Measurements from ENCODE around the gene BAIAP2L2. TPM values are rescaled to one million over a fixed set of nuclear protein-coding genes. Genes with fewer than 3 reads are reported as not detected.
A peak's percentile ranks its signal among the peaks of the same experiment; 100 is the strongest.

BAIAP2L2 gene
- total and polyA plus RNA-seq, 10 of the 15 experiments (the other 5 are each of a cell fraction or from before 2014, with no cell fraction given): 0.08 to 0.38 (median 0.14) TPM; not detected in 6

- TF ChIP-seq E2F4 (IDR thresholded peaks at IDR 0.05; ENCODE audit: low read depth, low read length) (no peak), SMAD1 (IDR thresholded peaks at IDR 0.05; ENCODE audit: low read depth, partially characterized antibody) (no peak), EED (IDR thresholded peaks at IDR 0.05; ENCODE audit: low read depth) (no peak)
- no peak for DNase-seq (ENCODE audit: low read depth, low spot score)
- no peaks in the 10 kb centered on the region for H3K4me1 ChIP-seq (ENCODE audit: control insufficient read depth, insufficient read depth, low read length)
- in situ Hi-C loops (cut with MboI): no loop called here
- ChIA-PET RAD21 (ENCODE audit: unreplicated experiment) (interaction anchor here (0.6 to 1.0 kb wide), 3 partner anchors 15 to 568 kb away, joined by 3 to 4 read pairs (median 4); no protein-coding TSS in a partner anchor), CTCF (interaction anchor here (3.1 kb wide), 1 partner anchor 15 kb away, joined by 17 read pairs; no protein-coding TSS in a partner anchor), SMC1A (ENCODE audit: uncharacterized antibody, unreplicated experiment) (interaction anchor here (0.9 kb wide), 1 partner anchor 61 kb away, joined by 3 read pairs; no protein-coding TSS in a partner anchor), POLR2A (no interaction called here)
- H3K36me3 ChIP-seq (ENCODE audit: control insufficient read depth in 2 of 2, insufficient read depth in 2 of 2, low read length in 1 of 2): no peaks in the 10 kb centered on the region; a peak in 3 of 4 replicates
- H3K27ac ChIP-seq (ENCODE audit: control insufficient read depth, insufficient read depth): no peak overlapping the region
- no peak overlapping the region for H3K4me3 ChIP-seq
- ATAC-seq: no peak
- intact Hi-C loops (cut with micrococcal nuclease; ENCODE audit: unreplicated experiment): no loop called here
- 91% methylated on average over 13 of the region's 13 CpGs for WGBS (ENCODE audit: insufficient coverage, insufficient replicate concordance, low lambda C conversion rate, missing lambda C conversion rate)
- no peaks in the 10 kb centered on the region for H4K20me1 ChIP-seq (ENCODE audit: control insufficient read depth, insufficient read depth)
- no peak overlapping the region for H3K4me2 ChIP-seq (ENCODE audit: control insufficient read depth, insufficient read depth)
- no TSS peak for BruUV-seq (replicated peaks)
- H3K9me3 ChIP-seq (replicated peaks; ENCODE audit: control insufficient read depth, insufficient read depth, low read length): no peaks in the 10 kb centered on the region
- no peak overlapping the region for H3K9ac ChIP-seq (ENCODE audit: control insufficient read depth, insufficient read depth, low read length)
- FAIRE-seq: no peak
- H2AFZ ChIP-seq (ENCODE audit: control insufficient read depth, low read depth, low read length): no peak overlapping the region
- no peaks in the 10 kb centered on the region for H3K27me3 ChIP-seq (replicated peaks in 1 of 2; ENCODE audit: control insufficient read depth in 2 of 2, insufficient read depth in 2 of 2, low read length in 1 of 2)
- H3K79me2 ChIP-seq (ENCODE audit: control insufficient read depth, insufficient read depth, low read length): no peaks in the 10 kb centered on the region
These were observed 42.6 kb downstream of the BAIAP2L2 start for GRCh38 chr22:38067761-38068360.

GRCh38 chr22:38067028-38067415, 43.5 kb downstream of the BAIAP2L2 start:
- no peaks in the 10 kb centered on the region for H3K9me3 ChIP-seq (replicated peaks; ENCODE audit: control insufficient read depth, insufficient read depth, low read length)
- H3K27ac ChIP-seq (ENCODE audit: control insufficient read depth, insufficient read depth): no peak overlapping the region
- H3K36me3 ChIP-seq (ENCODE audit: control insufficient read depth in 2 of 2, insufficient read depth in 2 of 2, low read length in 1 of 2): no peaks in the 10 kb centered on the region; a peak in 3 of 4 replicates
- RAD21 ChIA-PET (ENCODE audit: unreplicated experiment): interaction anchor here (0.7 kb wide), 1 partner anchor 568 kb away, joined by 4 read pairs; no protein-coding TSS in a partner anchor
- DNase-seq (ENCODE audit: low read depth, low spot score): no peak
- H3K4me1 ChIP-seq (ENCODE audit: control insufficient read depth, insufficient read depth, low read length): no peaks in the 10 kb centered on the region
- H4K20me1 ChIP-seq (ENCODE audit: control insufficient read depth, insufficient read depth): no peaks in the 10 kb centered on the region
- no peaks in the 10 kb centered on the region for H3K27me3 ChIP-seq (replicated peaks in 1 of 2; ENCODE audit: control insufficient read depth in 2 of 2, insufficient read depth in 2 of 2, low read length in 1 of 2)
- H3K79me2 ChIP-seq (ENCODE audit: control insufficient read depth, insufficient read depth, low read length): no peaks in the 10 kb centered on the region
- H3K4me3 ChIP-seq: no peak overlapping the region
- H3K9ac ChIP-seq (ENCODE audit: control insufficient read depth, insufficient read depth, low read length): no peak overlapping the region
- in situ Hi-C loops (cut with MboI): no loop called here
- 95% methylated on average over 8 of the region's 8 CpGs for WGBS (ENCODE audit: insufficient coverage, insufficient replicate concordance, low lambda C conversion rate, missing lambda C conversion rate)
- SMC1A ChIA-PET (ENCODE audit: uncharacterized antibody, unreplicated experiment): no interaction called here
- FAIRE-seq: no peak
- no peak overlapping the region for H3K4me2 ChIP-seq (ENCODE audit: control insufficient read depth, insufficient read depth)
- TF ChIP-seq TARDBP (IDR thresholded peaks at IDR 0.05; ENCODE audit: borderline replicate concordance): no peak
- intact Hi-C loops (cut with micrococcal nuclease; ENCODE audit: unreplicated experiment): no loop called here
- TSS peak; percentile 26 for BruUV-seq (replicated peaks)
- H2AFZ ChIP-seq (ENCODE audit: control insufficient read depth, low read depth, low read length): no peak overlapping the region
- CTCF ChIA-PET: interaction anchor here (3.1 kb wide), 1 partner anchor 14 kb away, joined by 17 read pairs; no protein-coding TSS in a partner anchor
- POLR2A ChIA-PET: no interaction called here
- no peak for ATAC-seq

Data from GM12878 (cell line).